ENCODE results near the gene UGT1A9. TPM values are rescaled to one million over a fixed set of nuclear protein-coding genes. Genes with fewer than 3 reads are reported as not detected.
A peak's percentile ranks its signal among the peaks of the same experiment; 100 is the strongest.

UGT1A9 gene
- total RNA-seq, 1 experiment from 2014 or later, result not detected

GRCh38 chr2:233681521-233682099 lies 9.9 kb downstream of the UGT1A9 start, which contains the start of gene UGT1A7:
Gene UGT1A7 (plus strand): TSS chr2:233681901. CDS start chr2:233681938, 37 bp downstream.
- Histone ChIP-seq H4K20me1 (ENCODE audit: control insufficient read depth, insufficient read depth, insufficient read length) (no peaks in the 10 kb centered on the region), H3K79me2 (ENCODE audit: insufficient read depth, low read length) (no peaks in the 10 kb centered on the region), H4K8ac (replicated peaks; ENCODE audit: insufficient read length, low read depth, low read length) (no peak within 1 kb of the TSS), H4K5ac (ENCODE audit: insufficient read length, low read depth, low read length) (no peak within 1 kb of the TSS), H3K27me3 (ENCODE audit: insufficient read depth, low read length) (no peaks in the 10 kb centered on the region), H3K9ac (ENCODE audit: extremely low read depth, insufficient read length, low read length) (no peak within 1 kb of the TSS), H3K27ac (ENCODE audit: insufficient read length, low read depth, low read length) (no peak within 1 kb of the TSS), H2AK5ac (ENCODE audit: insufficient read length, low read length) (no peak within 1 kb of the TSS), H3K18ac (ENCODE audit: insufficient read length, low read depth, low read length) (no peak within 1 kb of the TSS), H3K4me2 (ENCODE audit: insufficient read depth, insufficient read length, low read length) (no peak within 1 kb of the TSS), H2BK12ac (ENCODE audit: insufficient read length, low read depth, low read length) (no peak within 1 kb of the TSS), H3K9me3 (ENCODE audit: control insufficient read depth, low read depth, low read length) (no peaks in the 10 kb centered on the region), H3K23ac (ENCODE audit: insufficient read length, low read depth, low read length) (no peak within 1 kb of the TSS), H3K23me2 (ENCODE audit: insufficient read length, low read depth, low read length, poor library complexity, severe bottlenecking) (no peaks in the 10 kb centered on the region), H2BK15ac (ENCODE audit: low read depth, low read length) (no peak within 1 kb of the TSS), H3T11ph (ENCODE audit: low read length) (no peak within 1 kb of the TSS), H2BK20ac (ENCODE audit: low read depth, low read length, poor library complexity, severe bottlenecking) (no peak within 1 kb of the TSS), H2BK5ac (ENCODE audit: insufficient read length, low read length) (no peak within 1 kb of the TSS), H4K91ac (ENCODE audit: insufficient read length, low read depth, low read length) (no peak within 1 kb of the TSS), H3K79me1 (ENCODE audit: insufficient read depth, low read depth, low read length, poor library complexity, severe bottlenecking) (no peaks in the 10 kb centered on the region), H3K14ac (ENCODE audit: insufficient read depth, low read length) (no peak within 1 kb of the TSS), H3K56ac (ENCODE audit: insufficient read length, low read depth, low read length) (no peak within 1 kb of the TSS), H3K4me1 (ENCODE audit: insufficient read depth, low read length) (no peaks in the 10 kb centered on the region), H3K4ac (ENCODE audit: low read depth, low read length) (no peak within 1 kb of the TSS), H2BK120ac (ENCODE audit: low read depth, low read length, poor library complexity, severe bottlenecking) (no peak within 1 kb of the TSS), H2AFZ (ENCODE audit: low read length) (no peak within 1 kb of the TSS)
- 100% methylated on average over 1 of the region's 5 CpGs for WGBS (ENCODE audit: extremely low coverage, insufficient read length, low lambda C conversion rate)
- H3K9me3 Mint-ChIP-seq, result no peaks in the 10 kb centered on the region
- H3K4me1 Mint-ChIP-seq, result no peaks in the 10 kb centered on the region
- H3K27ac Mint-ChIP-seq, result peak within 1 kb of the TSS in 1 of 3 experiments; percentile 55; a peak in 2 of 7 replicates
- peaks cover 3% of the 10 kb centered on the region; the same call in 1 of the 2 replicates for H3K27me3 Mint-ChIP-seq (ENCODE audit: low read depth)
- no peaks in the 10 kb centered on the region for H3K36me3 Mint-ChIP-seq (ENCODE audit: insufficient read depth in 1 of 3, low read depth in 3 of 3)
- no peak for TF ChIP-seq CTCF (conservative IDR thresholded peaks at IDR 0.05)
- no peak for DNase-seq
- H3K4me3 Mint-ChIP-seq, result no peak within 1 kb of the TSS

Measured in H9 (cell line).